H1 (cell line): ENCODE measurements around the gene PROSER1. TPM values are rescaled to one million over a fixed set of nuclear protein-coding genes. Genes with fewer than 3 reads are reported as not detected.

ENCODE experiments used
- CTCF ChIA-PET: fragments of 300-600 bp; sonication (Branson Sonifier 250); formaldehyde crosslinking; loops from one replicate; lab custom pipeline; 2021; ENCODE audit not compliant: partially characterized antibody; lab: Charles Lee
- POLR2A ChIA-PET: fragments of 300-600 bp; sonication (Branson Sonifier 250); formaldehyde crosslinking; loops from one replicate; lab custom pipeline; 2021; ENCODE audit warnings: inconsistent platforms; ENCODE audit not compliant: partially characterized antibody; lab: Charles Lee
- DNase-seq, 2 experiments: peaks; one replicate each; pipeline versions ENCODE4 v3.0.0 to v3.0.0-alpha.2; 2010 to 2022; ENCODE audit warnings: low spot score in 2 of 2, low read depth in 1 of 2, mixed read lengths in 1 of 2
- FAIRE-seq: peaks from 2 replicates; lab custom pipeline; 2011; peaks lifted over from hg19 to GRCh38; lab: Jason Lieb, UNC
- H2AFZ ChIP-seq: 2 replicates; pipeline ENCODE4 v1.8.1; 2012; ENCODE audit warnings: low read length, inconsistent platforms
- H2AK5ac ChIP-seq: 2 replicates; pipeline ENCODE4 v1.6.1; 2013; ENCODE audit warnings: low read depth, low read length
- H2BK120ac ChIP-seq: replicated peaks from 2 replicates; pipeline ENCODE3; 2013; ENCODE audit warnings: low read depth, low read length, inconsistent platforms
- H2BK12ac ChIP-seq: 2 replicates; pipeline ENCODE4 v1.6.1; 2013; ENCODE audit warnings: low read depth, low read length
- H2BK15ac ChIP-seq: 2 replicates; pipeline ENCODE4 v1.6.1; 2013; ENCODE audit warnings: low read length
- H2BK20ac ChIP-seq: 2 replicates; pipeline ENCODE4 v1.6.1; 2013; ENCODE audit warnings: low read length
- H2BK5ac ChIP-seq: 2 replicates; pipeline ENCODE4 v1.6.1; 2013; ENCODE audit warnings: low read depth, low read length
- H3K14ac ChIP-seq: 2 replicates; pipeline ENCODE4 v1.6.1; 2013; ENCODE audit warnings: inconsistent platforms; ENCODE audit not compliant: insufficient read length
- H3K18ac ChIP-seq: 2 replicates; pipeline ENCODE4 v1.6.1; 2013; ENCODE audit warnings: low read length; ENCODE audit errors: extremely low read depth
- H3K23ac ChIP-seq: 2 replicates; pipeline ENCODE4 v1.6.1; 2013; ENCODE audit warnings: inconsistent platforms; ENCODE audit not compliant: insufficient read length
- H3K23me2 ChIP-seq: 2 replicates; pipeline ENCODE4 v1.6.1; 2013; ENCODE audit warnings: low read depth, low read length
- H3K27ac ChIP-seq: 2 replicates; pipeline ENCODE4 v1.6.1; 2011; ENCODE audit warnings: low read depth, low read length, inconsistent platforms
- H3K27me3 ChIP-seq, 4 experiments: replicated peaks in 1 of 4; 1 replicate in 1 of 4; 2 replicates in 3 of 4; pipeline versions ENCODE4 v1.6.1 to v1.8.1; 2011 to 2013; ENCODE audit warnings: low read length in 3 of 4, mild to moderate bottlenecking in 3 of 4, inconsistent platforms in 2 of 4, mixed read lengths in 2 of 4, moderate library complexity in 1 of 4; ENCODE audit not compliant: control insufficient read depth in 3 of 4, insufficient read depth in 3 of 4; ENCODE audit errors: extremely low read depth in 1 of 4
- H3K36me3 ChIP-seq, 4 experiments: 2 replicates each; pipeline versions ENCODE4 v1.6.1 to v1.8.1; 2011 to 2013; ENCODE audit warnings: mild to moderate bottlenecking in 4 of 4, low read length in 3 of 4, moderate library complexity in 2 of 4, control low read depth in 1 of 4, inconsistent platforms in 1 of 4; ENCODE audit not compliant: insufficient read depth in 4 of 4, control insufficient read depth in 2 of 4
- H3K4ac ChIP-seq: replicated peaks from 2 replicates; pipeline ENCODE3; 2013; ENCODE audit warnings: low read length, low read depth, mixed read lengths, inconsistent platforms; ENCODE audit not compliant: insufficient read length
- H3K4me1 ChIP-seq, 4 experiments: replicated peaks in 1 of 4; 1 replicate in 1 of 4; 2 replicates in 3 of 4; pipeline versions ENCODE4 v1.6.1 to v1.8.1; 2011 to 2013; ENCODE audit warnings: low read length in 3 of 4, inconsistent platforms in 2 of 4, mixed read lengths in 1 of 4; ENCODE audit not compliant: insufficient read depth in 4 of 4, control insufficient read depth in 3 of 4
- H3K4me2 ChIP-seq, 2 experiments: 2 replicates each; pipeline versions ENCODE4 v1.6.1 to v1.8.1; 2011 to 2013; ENCODE audit warnings: low read depth in 2 of 2, low read length in 2 of 2, control low read depth in 1 of 2, inconsistent platforms in 1 of 2, mild to moderate bottlenecking in 1 of 2; ENCODE audit not compliant: insufficient read depth in 1 of 2
- H3K4me3 ChIP-seq, 4 experiments: fragments of 200-600, 300-600 bp in 1 of 4; sonication (generic), shearing (Covaris generic), sonication (Bioruptor Twin) in 1 of 4; 2 replicates each; pipeline versions ENCODE4 v1.5.1 to v1.8.1; 2011 to 2016; ENCODE audit warnings: low read length in 4 of 4, low read depth in 3 of 4, control low read depth in 2 of 4, inconsistent platforms in 2 of 4, mild to moderate bottlenecking in 2 of 4, mixed read lengths in 1 of 4, moderate library complexity in 1 of 4; ENCODE audit not compliant: insufficient read depth in 2 of 4; ENCODE audit errors: extremely low read depth in 1 of 4
- H3K56ac ChIP-seq: replicated peaks from 2 replicates; pipeline ENCODE3; 2013; ENCODE audit warnings: low read depth, mild to moderate bottlenecking, mixed read lengths, low read length, inconsistent platforms; ENCODE audit not compliant: insufficient read length
- H3K79me1 ChIP-seq: 2 replicates; pipeline ENCODE4 v1.6.1; 2013; ENCODE audit warnings: low read depth, low read length, control low read depth
- H3K79me2 ChIP-seq, 2 experiments: 2 replicates each; pipeline versions ENCODE4 v1.6.1 to v1.8.1; 2012 to 2013; ENCODE audit warnings: low read length in 2 of 2, mild to moderate bottlenecking in 2 of 2, inconsistent platforms in 1 of 2; ENCODE audit not compliant: insufficient read depth in 2 of 2, control insufficient read depth in 1 of 2
- H3K9ac ChIP-seq, 4 experiments: replicated peaks in 1 of 4; 1 replicate in 1 of 4; 2 replicates in 3 of 4; pipeline versions ENCODE4 v1.6.1 to v1.8.1; 2011 to 2013; ENCODE audit warnings: low read depth in 3 of 4, low read length in 3 of 4, control low read depth in 2 of 4, mild to moderate bottlenecking in 2 of 4, moderate library complexity in 2 of 4, inconsistent platforms in 1 of 4; ENCODE audit errors: extremely low read depth in 1 of 4
- H3K9me3 ChIP-seq, 2 experiments: 2 replicates each; pipeline versions ENCODE4 v1.6.1 to v1.8.1; 2012 to 2013; ENCODE audit warnings: mild to moderate bottlenecking in 2 of 2, moderate library complexity in 2 of 2, control low read depth in 1 of 2, inconsistent platforms in 1 of 2, low read depth in 1 of 2, low read length in 1 of 2, mixed read lengths in 1 of 2; ENCODE audit not compliant: insufficient read depth in 2 of 2
- H4K20me1 ChIP-seq, 2 experiments: replicated peaks in 1 of 2; 2 replicates each; pipeline versions ENCODE3 to v1.8.1; 2011 to 2013; ENCODE audit warnings: inconsistent platforms in 2 of 2, low read length in 2 of 2, mild to moderate bottlenecking in 1 of 2; ENCODE audit not compliant: insufficient read depth in 2 of 2, control insufficient read depth in 1 of 2
- H4K5ac ChIP-seq: 2 replicates; pipeline ENCODE4 v1.6.1; 2013; ENCODE audit warnings: low read length, low read depth, mixed read lengths, inconsistent platforms; ENCODE audit not compliant: insufficient read length
- H4K8ac ChIP-seq: 2 replicates; pipeline ENCODE4 v1.8.0; 2013; ENCODE audit warnings: mild to moderate bottlenecking, moderate library complexity, low read length, inconsistent platforms; ENCODE audit not compliant: insufficient read depth; ENCODE audit errors: extremely low read depth
- H4K91ac ChIP-seq: replicated peaks from 2 replicates; pipeline ENCODE3; 2013; ENCODE audit warnings: low read length, mixed read lengths, inconsistent platforms; ENCODE audit not compliant: insufficient read length
- CBX5 ChIP-seq: fragments of 300-800, 300-1000 bp; sonication (generic); IDR thresholded peaks from 2 replicates; pipeline ENCODE4 v1.7.1; 2016; ENCODE audit warnings: antibody characterized with exemption, low read length, low read depth
- CHD2 ChIP-seq: IDR thresholded peaks from 2 replicates; pipeline ENCODE4 v1.6.1; 2012; ENCODE audit warnings: low read length, improper control_type of control experiment
- CTCF ChIP-seq, 3 experiments: IDR thresholded peaks; 1 replicate in 2 of 3; 2 replicates in 1 of 3; pipeline versions ENCODE4 v1.5.1 to v1.6.1; 2011; ENCODE audit warnings: low read length in 3 of 3, mild to moderate bottlenecking in 3 of 3, inconsistent platforms in 2 of 3, low read depth in 1 of 3, moderate library complexity in 1 of 3; ENCODE audit not compliant: insufficient read depth in 1 of 3; ENCODE audit errors: control extremely low read depth in 1 of 3
- RAD21 ChIP-seq, 2 experiments: IDR thresholded peaks in 1 of 2; conservative IDR thresholded peaks in 1 of 2; 2 replicates each; pipeline ENCODE4 v1.6.1; 2011; ENCODE audit warnings: low read depth in 2 of 2, low read length in 2 of 2, improper control_type of control experiment in 1 of 2, inconsistent platforms in 1 of 2, mild to moderate bottlenecking in 1 of 2, moderate library complexity in 1 of 2
- SUZ12 ChIP-seq: fragments of 200-600 bp; sonication (generic); IDR thresholded peaks from 2 replicates; pipeline ENCODE4 v1.6.1; 2012; ENCODE audit warnings: mild to moderate bottlenecking, inconsistent platforms, low read length, moderate library complexity, mixed read lengths
- TAF7 ChIP-seq: optimal IDR thresholded peaks from 2 replicates; pipeline ENCODE3; 2011; ENCODE audit warnings: low read depth, mild to moderate bottlenecking, inconsistent platforms, low read length, moderate library complexity, borderline replicate concordance
- WGBS, 2 experiments: shearing (Covaris generic) in 1 of 2; methylation state at CpG; one replicate each; pipeline versions ENCODE4 v1.1.6 to v1.1.7; 2013 to 2015; ENCODE audit warnings: low lambda C conversion rate in 2 of 2, mixed read lengths in 2 of 2, inconsistent platforms in 1 of 2, low coverage in 1 of 2, missing lambda C conversion rate in 1 of 2; ENCODE audit not compliant: insufficient replicate concordance in 2 of 2, insufficient coverage in 1 of 2, insufficient read length in 1 of 2; ENCODE audit errors: extremely low coverage in 1 of 2, missing lambda C conversion rate in 1 of 2; 5-methylcytosine and 5-hydroxymethylcytosine counted together
- polyA plus RNA-seq, 7 experiments: library from polyadenylated mRNA; depleted of rRNA in 3 of 7; stranded (reverse) in 5 of 7; unstranded in 2 of 7; fragments of >200 nt in 5 of 7; fragments of 200-250 nt in 2 of 7; gene quantifications; 1 replicate in 5 of 7; 2 replicates in 1 of 7; 4 replicates in 1 of 7; pipeline versions ENCODE4 v1.2.1 to v1.2.3, GENCODE V29; 2011 to 2013; ENCODE audit warnings: missing spikeins in 2 of 7, mixed read lengths in 2 of 7
- total RNA-seq: library from RNA; stranded (reverse); fragmentation: NEBNext Ultra II Directional; extraction: Animal tissue kit (Norgen Biotek cat#: 25700); gene quantifications from 2 replicates; pipeline ENCODE4 v1.2.1, GENCODE V29; 2021

Gene PROSER1
- total and polyA plus RNA-seq, 2 of the 8 experiments (the other 6 are each of a cell fraction or from before 2014, with no cell fraction given): 99.2 to 116 TPM

GRCh38 chr13:39016787-39017186 lies 21.1 kb downstream of the PROSER1 start:
- ChIA-PET POLR2A (interaction anchor here (0.9 to 8.0 kb wide), 4 partner anchors 9 to 20 kb away, joined by 3 to 73 read pairs (median 5); partner anchors contain the start of genes NHLRC3 and PROSER1), CTCF (interaction anchor here (1.0 to 3.7 kb wide), 9 partner anchors 9 to 599 kb away, joined by 3 to 15 read pairs (median 5); partner anchors contain the start of gene STOML3)
- Histone ChIP-seq H2BK12ac (no peak overlapping the region), H3K4me1 (no peaks in the 10 kb centered on the region; a peak in 1 of 7 replicates), H3K9me3 (no peaks in the 10 kb centered on the region), H3K56ac (no peak overlapping the region), H3K27ac (no peak overlapping the region), H2AK5ac (no peak overlapping the region), H2BK120ac (no peak overlapping the region), H3K79me1 (no peaks in the 10 kb centered on the region; the same call in 1 of the 2 replicates), H3K14ac (no peak overlapping the region), H2BK20ac (no peak overlapping the region), H3K4ac (no peak overlapping the region), H2AFZ (no peak overlapping the region), H3K4me3 (no peak overlapping the region), H3K9ac (no peak overlapping the region), H3K18ac (no peak overlapping the region), H2BK15ac (no peak overlapping the region), H4K8ac (no peak overlapping the region), H4K20me1 (peaks cover 3 to 12% of the 10 kb centered on the region in 2 experiments), H3K4me2 (no peak overlapping the region), H3K27me3 (no peaks in the 10 kb centered on the region), H4K5ac (no peak overlapping the region), H3K23ac (no peak overlapping the region), H3K36me3 (peaks cover 27 to 86% (median 55%) of the 10 kb centered on the region in 4 experiments), H2BK5ac (no peak overlapping the region), H4K91ac (no peak overlapping the region), H3K23me2 (no peaks in the 10 kb centered on the region), H3K79me2 (no peaks in the 10 kb centered on the region)
- WGBS, 2 experiments: 58% methylated on average over 2 of the region's 2 CpGs; no CpG with 5 or more reads in 1 of the 2 experiments
- no peak for TF ChIP-seq CBX5
- no peak for TF ChIP-seq SUZ12
- TF ChIP-seq RAD21 (IDR thresholded peaks at IDR 0.05 in 1 of 2, conservative IDR thresholded peaks at IDR 0.05 in 1 of 2; ENCODE audit: low read depth in 2 of 2, low read length in 2 of 2): peak; percentile 61 to 68
- peak; percentile 17 to 71 (median 56) for TF ChIP-seq CTCF (IDR thresholded peaks at IDR 0.05; ENCODE audit: control extremely low read depth in 1 of 3, insufficient read depth in 1 of 3, low read depth in 1 of 3, low read length in 3 of 3)
- TF ChIP-seq CHD2: no peak
- TF ChIP-seq TAF7: no peak
- FAIRE-seq: peak; percentile 91
- no peak for DNase-seq
